ENCODE measurements around the gene TNFRSF18. TPM values are rescaled to one million over a fixed set of nuclear protein-coding genes. Genes with fewer than 3 reads are reported as not detected.

The TNFRSF18 gene
- total and polyA plus RNA-seq, 2 donors (not counting 1 experiment from before 2014, with no cell fraction given): 10.1 to 33.5 TPM

GRCh38 chr1:1177452-1178206, 28.8 kb downstream of the TNFRSF18 start:
- whole genome bisulfite sequencing (ENCODE audit: insufficient coverage): 90% methylated on average over 20 of the region's 21 CpGs

More at GRCh38 chr1:1177452-1178206, 28.8 kb downstream of the TNFRSF18 start:
- Histone ChIP-seq H3K9ac (ENCODE audit: low read length) (no peak overlapping the region), H3K27me3 (replicated peaks in 1 of 4; ENCODE audit: control extremely low read depth in 1 of 4, control insufficient read depth in 3 of 4, insufficient read depth in 4 of 4, low read length in 3 of 4) (peaks cover 0 to 62% (median 25%) of the 10 kb centered on the region in 4 experiments), H3K4me3 (ENCODE audit: control extremely low read depth in 1 of 5, extremely low read depth in 1 of 5, insufficient read depth in 1 of 5, low read depth in 2 of 5, low read length in 4 of 5) (no peak overlapping the region), H2AFZ (ENCODE audit: insufficient read depth, low read depth, low read length, poor library complexity, severe bottlenecking) (no peak overlapping the region), H3K4me2 (replicated peaks; ENCODE audit: low read depth, low read length, poor library complexity, severe bottlenecking) (no peak overlapping the region), H3K79me2 (ENCODE audit: control insufficient read depth, insufficient read depth, low read length) (no peaks in the 10 kb centered on the region), H4K20me1 (ENCODE audit: control insufficient read depth, insufficient read depth, low read length, poor library complexity, severe bottlenecking) (no peaks in the 10 kb centered on the region), H3K27ac (ENCODE audit: low read length in 2 of 2) (no peak overlapping the region), H3K36me3 (replicated peaks in 1 of 2; ENCODE audit: control extremely low read depth in 1 of 2, control insufficient read depth in 1 of 2, extremely low read depth in 1 of 2, insufficient read depth in 2 of 2, low read length in 1 of 2) (no peaks in the 10 kb centered on the region), H3K4me1 (ENCODE audit: control insufficient read depth in 2 of 2, insufficient read depth in 2 of 2, low read length in 2 of 2) (peaks cover 32 to 46% of the 10 kb centered on the region in 2 donors), H3K9me3 (ENCODE audit: control extremely low read depth in 1 of 3, control insufficient read depth in 2 of 3, insufficient read depth in 1 of 3, low read length in 2 of 3) (peaks cover 0 to 14% (median 0%) of the 10 kb centered on the region in 3 donors)
- H3K4me1 Mint-ChIP-seq: peaks cover 36% of the 10 kb centered on the region
- H3K9me3 Mint-ChIP-seq (ENCODE audit: insufficient read depth): no peaks in the 10 kb centered on the region
- ATAC-seq (ENCODE audit: low read depth) (no peak), DNase-seq (no peak)
- intact Hi-C loops (cut with micrococcal nuclease): no loop called here
- no peak overlapping the region for H3K27ac Mint-ChIP-seq
- no peak overlapping the region for H3K4me3 Mint-ChIP-seq
- CTCF ChIA-PET: no interaction called here
- TF ChIP-seq CTCF (IDR thresholded peaks at IDR 0.05) (no peak), EZH2 (IDR thresholded peaks at IDR 0.05; ENCODE audit: borderline replicate concordance, insufficient read depth, low read depth, low read length, poor library complexity, severe bottlenecking) (no peak)
- POLR2A ChIA-PET: no interaction called here
- peaks cover 21% of the 10 kb centered on the region for H3K27me3 Mint-ChIP-seq
